Sigmoid colon (tissue), 7 donors: ENCODE data around the gene CATSPER2. TPM values are rescaled to one million over a fixed set of nuclear protein-coding genes. Genes with fewer than 3 reads are reported as not detected.
"Not testable (repeated sequence)": the region's sequence is repeated elsewhere in the genome, so short reads cannot be mapped to it uniquely, and the experiment has no call there.

Experiments
- DNase-seq: peaks from one replicate; pipeline ENCODE4 v3.0.0-alpha.2; 2019
- H3K27ac ChIP-seq, 4 donors: fragments of 200-600 bp; sonication (generic); one replicate each; pipeline ENCODE4 v1.5.1; 2016 to 2019; ENCODE audit warnings: mild to moderate bottlenecking in 1 of 4
- H3K27me3 ChIP-seq, 3 donors: fragments of 200-600 bp; sonication (generic); one replicate each; pipeline ENCODE4 v1.5.1; 2019; ENCODE audit warnings: mild to moderate bottlenecking in 1 of 3
- H3K36me3 ChIP-seq, 4 donors: fragments of 200-600 bp; sonication (generic); one replicate each; pipeline ENCODE4 v1.5.1; 2016 to 2019
- H3K4me1 ChIP-seq, 4 donors: fragments of 200-600 bp; sonication (generic); one replicate each; pipeline ENCODE4 v1.5.1; 2017 to 2019
- H3K4me3 ChIP-seq, 4 donors: fragments of 200-600 bp; sonication (generic); one replicate each; pipeline ENCODE4 v1.5.1; 2017 to 2019; ENCODE audit warnings: mild to moderate bottlenecking in 2 of 4, moderate library complexity in 1 of 4
- H3K9me3 ChIP-seq, 4 donors: fragments of 200-600 bp in 3 of 4; sonication (generic) in 3 of 4; one replicate each; pipeline versions ENCODE4 v1.5.1 to v1.6.1; 2013 to 2019
- CTCF ChIP-seq, 4 experiments: fragments of 450-650 bp in 3 of 4; fragments of 200-600 bp in 1 of 4; IDR thresholded peaks; one replicate each; pipeline ENCODE4 v1.5.1; 2016 to 2019; ENCODE audit warnings: antibody characterized with exemption in 4 of 4, mild to moderate bottlenecking in 3 of 4, moderate library complexity in 2 of 4
- EP300 ChIP-seq, 4 donors: sonication (generic); formaldehyde crosslinking; IDR thresholded peaks; one replicate each; pipeline ENCODE4 v1.6.1; 2017; ENCODE audit warnings: antibody characterized with exemption in 4 of 4
- POLR2A ChIP-seq, 2 donors: fragments of 450-650 bp; IDR thresholded peaks; one replicate each; pipeline ENCODE4 v1.6.1; 2016; ENCODE audit warnings: antibody characterized with exemption in 2 of 2, mild to moderate bottlenecking in 2 of 2, moderate library complexity in 2 of 2
- POLR2AphosphoS5 ChIP-seq, 4 donors: sonication (generic); formaldehyde crosslinking; IDR thresholded peaks; one replicate each; pipeline ENCODE4 v1.6.1; 2017; ENCODE audit warnings: antibody characterized with exemption in 4 of 4
- WGBS, 2 donors: extraction: QIAGEN DNeasy Blood & Tissue Kit; methylation state at CpG; one replicate each; pipeline ENCODE4 v1.1.7; 2013; 5-methylcytosine and 5-hydroxymethylcytosine counted together
- intact Hi-C: fragments of 100-400 bp; cut with DNase I; formaldehyde crosslinking; loops from one replicate; pipeline ENCODE4 v1.15.1; 2023
- polyA plus RNA-seq, 3 donors: library from polyadenylated mRNA; stranded (reverse); fragments of 200-250 nt; gene quantifications; one replicate each; pipeline ENCODE4 v1.2.3, GENCODE V29; 2013
- total RNA-seq, 4 donors: library from RNA; depleted of rRNA; stranded (reverse); fragments of >200 nt; gene quantifications; one replicate each; pipeline ENCODE4 v1.1.0, GENCODE V29; 2016
- donor health status: healthy with polysubstance abuse.
- donor health status: Bipolar disorder and iron deficiency.
- donor health status: healthy.

Gene CATSPER2
- total and polyA plus RNA-seq, 7 donors: under 0.01 to 6.9 (median 3.6) TPM; not detected in 1

DNA sequence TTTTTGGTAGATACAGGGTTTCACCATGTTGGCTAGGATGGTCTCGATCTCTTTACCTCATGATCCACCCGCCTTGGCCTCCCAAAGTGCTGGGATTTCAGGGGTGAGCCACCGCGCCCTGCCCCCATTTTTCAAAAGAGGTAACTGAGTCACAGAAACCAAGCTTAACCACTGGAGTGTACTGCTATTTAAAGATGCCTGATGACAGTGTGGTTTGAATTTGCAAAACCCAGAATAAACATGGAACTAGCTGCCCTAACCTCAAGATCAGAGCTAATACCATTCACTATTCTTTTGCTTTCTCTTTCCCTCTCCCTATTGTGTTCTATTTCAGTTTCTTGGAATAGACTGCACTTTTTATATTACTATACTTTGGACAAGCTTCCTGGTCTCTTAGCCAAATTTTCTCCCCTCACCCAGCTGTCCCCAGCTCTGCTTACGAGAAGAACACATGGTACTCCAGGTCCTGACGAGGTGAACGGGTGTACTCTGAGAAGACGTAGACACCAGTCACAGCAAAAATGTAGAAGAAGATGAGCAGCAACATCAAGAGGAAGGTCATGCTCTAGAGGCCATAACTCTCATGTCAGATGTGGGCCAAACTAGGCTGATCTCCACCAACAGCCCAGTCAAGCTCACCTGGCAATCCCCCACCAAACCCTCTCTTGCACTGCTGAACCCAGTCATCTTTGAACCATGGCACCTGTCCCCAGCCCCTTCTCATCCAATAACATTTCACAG, 10.0 kb downstream of the CATSPER2 start:
- H3K4me1 ChIP-seq, H3K27me3 ChIP-seq, DNase-seq, H3K36me3 ChIP-seq, intact Hi-C loops, H3K27ac ChIP-seq, H3K4me3 ChIP-seq, H3K9me3 ChIP-seq: not testable (repeated sequence)
- WGBS, 2 donors: 84 to 90% methylated on average over 8 of the region's 8 CpGs

DNA sequence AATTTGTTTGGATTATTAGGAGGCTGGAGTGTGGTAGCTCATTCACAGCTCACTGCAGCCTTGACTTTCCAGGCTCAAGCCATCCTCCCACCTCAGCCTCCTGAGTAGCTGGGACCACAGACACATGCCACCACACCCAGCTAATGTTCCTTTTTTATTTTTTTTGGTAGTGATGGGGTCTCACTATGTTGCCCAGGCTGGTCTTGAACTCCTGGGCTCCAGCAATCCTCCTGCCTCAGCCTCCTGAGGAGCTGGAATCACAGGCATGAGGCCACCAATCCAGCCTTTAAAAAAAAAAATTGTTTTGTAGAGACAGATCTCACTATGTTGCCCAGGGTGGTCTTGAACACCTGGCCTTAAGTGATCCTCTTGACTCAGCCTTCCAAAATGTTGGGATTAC, 21.7 kb downstream of the CATSPER2 start:
- DNase-seq, H3K4me3 ChIP-seq, H3K4me1 ChIP-seq, intact Hi-C loops, H3K36me3 ChIP-seq, H3K27me3 ChIP-seq, H3K27ac ChIP-seq, H3K9me3 ChIP-seq: not testable (repeated sequence)

GRCh38 chr15:43625106-43625505, 23.5 kb downstream of the CATSPER2 start:
- DNase-seq: no peak
- no peaks in the 10 kb centered on the region for H3K4me1 ChIP-seq

GRCh38 chr15:43622068-43622799, 26.4 kb downstream of the CATSPER2 start:
- H3K9me3 ChIP-seq, intact Hi-C loops, DNase-seq, H3K36me3 ChIP-seq, H3K4me3 ChIP-seq, H3K4me1 ChIP-seq, H3K27ac ChIP-seq: not testable (repeated sequence)
- H3K27me3 ChIP-seq: peaks cover 0 to 14% (median 0%) of the 10 kb centered on the region in 3 donors
- WGBS, 2 donors: 57 to 75% methylated on average over 4 to 5 of the region's 7 CpGs

More at GRCh38 chr15:43625106-43625505, 23.5 kb downstream of the CATSPER2 start:
- intact Hi-C loops: no loop called here
- Histone ChIP-seq H3K27me3 (peaks cover 0 to 5% (median 0%) of the 10 kb centered on the region in 3 donors), H3K4me3 (no peak overlapping the region), H3K9me3 (no peaks in the 10 kb centered on the region), H3K36me3 (no peaks in the 10 kb centered on the region), H3K27ac (no peak overlapping the region)
- TF ChIP-seq POLR2A (IDR thresholded peaks at IDR 0.05) (no peak), CTCF (IDR thresholded peaks at IDR 0.05) (no peak), EP300 (IDR thresholded peaks at IDR 0.05) (no peak), POLR2AphosphoS5 (IDR thresholded peaks at IDR 0.05) (no peak)
- WGBS, 2 donors: 16 to 27% methylated on average over 5 of the region's 5 CpGs

- H3K4me3 ChIP-seq, H3K4me1 ChIP-seq, H3K36me3 ChIP-seq, intact Hi-C loops, H3K27ac ChIP-seq, H3K9me3 ChIP-seq, DNase-seq: not testable (repeated sequence)
- no CpG with 5 or more reads among the region's 2 CpGs for WGBS, 2 donors
- peaks cover 0 to 14% (median 0%) of the 10 kb centered on the region in 3 donors for H3K27me3 ChIP-seq
Measured at GRCh38 chr15:43618700-43619099, 29.9 kb downstream of the CATSPER2 start, which contains the start of gene STRC. STRC (minus strand) TSS chr15:43618800; CDS start chr15:43618722, 78 bp downstream.

DNA sequence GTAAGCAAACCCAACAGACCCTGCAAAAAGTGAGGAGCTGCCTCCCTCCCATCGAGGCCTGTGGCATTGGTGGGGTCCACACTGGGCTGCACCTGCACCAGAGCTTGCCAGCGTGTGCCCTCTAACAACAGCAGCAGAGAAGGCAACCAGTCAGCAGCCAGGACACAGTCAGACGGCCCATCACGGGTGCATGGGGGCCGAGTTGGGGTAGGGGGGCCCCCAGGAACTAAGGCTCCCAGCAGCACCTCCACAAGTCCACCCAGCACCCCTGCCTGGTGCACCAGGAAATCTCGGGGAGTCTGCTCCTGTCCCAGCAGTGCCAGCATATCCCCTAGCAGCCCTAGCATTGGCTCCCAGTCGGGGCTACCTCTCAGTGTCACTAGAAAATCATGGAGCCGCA, 30.9 kb downstream of the CATSPER2 start:
- not testable (repeated sequence) for H3K4me1 ChIP-seq

GRCh38 chr15:43602233-43602632, 46.4 kb downstream of the CATSPER2 start:
- H3K4me1 ChIP-seq, H3K4me3 ChIP-seq, H3K36me3 ChIP-seq, intact Hi-C loops, H3K27ac ChIP-seq, DNase-seq, H3K27me3 ChIP-seq, H3K9me3 ChIP-seq: not testable (repeated sequence)
- WGBS, 2 donors: 58 to 80% methylated on average over 6 of the region's 6 CpGs

More for the DNA sequence above, 30.9 kb downstream of the CATSPER2 start:
- intact Hi-C loops, H3K9me3 ChIP-seq, H3K36me3 ChIP-seq, DNase-seq, H3K27ac ChIP-seq, H3K4me3 ChIP-seq: not testable (repeated sequence)
- H3K27me3 ChIP-seq: peaks cover 0 to 14% (median 0%) of the 10 kb centered on the region in 3 donors
- WGBS, 2 donors: 65 to 84% methylated on average over 3 to 4 of the region's 8 CpGs

GRCh38 chr15:43600200-43600599, 48.4 kb downstream of the CATSPER2 start:
- H3K27ac ChIP-seq, H3K27me3 ChIP-seq, H3K36me3 ChIP-seq, H3K9me3 ChIP-seq, H3K4me3 ChIP-seq, intact Hi-C loops, H3K4me1 ChIP-seq, DNase-seq: not testable (repeated sequence)
- no CpG with 5 or more reads among the region's 2 CpGs for WGBS, 2 donors

DNA sequence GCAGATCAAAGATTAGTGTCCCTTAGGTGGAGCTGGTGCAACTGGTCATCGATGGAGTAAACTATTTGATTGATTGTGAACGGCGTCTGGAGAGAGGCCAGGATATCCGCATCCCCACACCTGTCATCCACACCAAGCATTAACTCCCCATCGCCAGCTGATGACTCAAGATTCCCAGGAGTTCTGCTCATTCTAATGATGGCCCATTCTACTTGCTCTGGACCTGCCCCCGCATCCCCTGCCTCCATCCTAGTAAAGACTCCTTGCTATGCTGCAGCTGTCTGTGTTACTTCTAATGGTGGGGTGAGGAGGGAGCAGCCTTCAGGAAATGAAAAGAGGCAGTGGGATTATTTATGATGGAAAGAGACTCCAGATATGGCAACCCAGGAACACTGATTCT, 49.5 kb downstream of the CATSPER2 start:
- H3K4me1 ChIP-seq, H3K4me3 ChIP-seq, intact Hi-C loops, H3K27ac ChIP-seq, H3K27me3 ChIP-seq, H3K36me3 ChIP-seq, H3K9me3 ChIP-seq, DNase-seq: not testable (repeated sequence)
- WGBS, 2 donors: 91 to 92% methylated on average over 6 of the region's 6 CpGs

DNA sequence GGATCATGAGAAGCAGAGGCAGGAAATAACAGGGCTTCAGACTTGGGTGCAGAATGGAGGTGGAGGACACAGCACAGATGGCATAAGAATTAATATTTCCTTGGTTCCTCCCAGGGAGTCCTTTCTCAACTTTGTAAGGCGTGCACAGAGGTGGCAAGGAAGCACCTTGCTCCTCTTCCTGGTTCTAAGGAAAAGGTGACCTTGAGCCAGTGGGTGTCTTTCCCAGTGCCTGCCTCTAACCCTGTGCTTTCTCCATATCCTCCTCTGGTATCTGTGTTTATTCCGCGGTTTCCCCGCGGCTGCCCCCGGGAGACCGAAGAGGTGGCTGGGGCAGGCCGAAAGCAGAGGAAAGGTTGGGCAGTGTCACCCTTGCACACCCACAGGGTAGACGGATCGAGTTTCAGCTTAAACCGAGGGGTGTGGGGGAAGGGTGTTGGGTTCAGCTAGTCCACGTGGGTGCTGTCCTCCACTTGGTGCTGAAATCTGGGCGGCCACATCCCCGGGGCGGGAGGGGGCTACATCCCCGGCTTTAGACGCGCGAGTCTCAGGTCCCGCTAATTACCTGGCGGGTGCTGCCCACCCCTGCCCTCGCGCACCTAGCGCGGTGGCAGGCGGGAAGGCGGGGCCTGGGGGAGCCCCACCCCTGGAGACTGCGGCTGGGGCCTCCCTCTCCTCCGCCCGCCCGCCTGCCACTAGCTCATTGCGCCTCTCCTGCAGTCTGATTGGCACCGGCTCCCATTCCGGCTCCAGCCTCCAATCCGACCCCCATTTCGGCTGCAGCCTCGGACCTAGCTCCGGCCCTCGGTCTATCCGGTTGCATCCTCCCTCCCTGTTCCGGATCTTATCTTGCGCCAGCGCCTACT, 55.1 kb downstream of the CATSPER2 start, which contains the start of gene CKMT1B:
TSS of gene CKMT1B (plus strand) at position 700 of the 863 bp plus-strand sequence. CDS start 192 bp downstream, outside the sequence.
- H3K9me3 ChIP-seq, intact Hi-C loops, H3K27me3 ChIP-seq, H3K36me3 ChIP-seq, DNase-seq, H3K4me1 ChIP-seq, H3K4me3 ChIP-seq, H3K27ac ChIP-seq: not testable (repeated sequence)
- WGBS, 2 donors: no CpG with 5 or more reads among the region's 43 CpGs

- H3K9me3 ChIP-seq, H3K36me3 ChIP-seq, H3K4me3 ChIP-seq, H3K27ac ChIP-seq, H3K27me3 ChIP-seq, H3K4me1 ChIP-seq, intact Hi-C loops, DNase-seq: not testable (repeated sequence)
- WGBS, 2 donors: 7 to 31% methylated on average over 4 of the region's 8 CpGs
Measured at GRCh38 chr15:43592841-43593240, 55.8 kb downstream of the CATSPER2 start.
